ENCODE data around the gene CCDC85C.
"Not testable (repeated sequence)": the region's sequence is repeated elsewhere in the genome, so short reads cannot be mapped to it uniquely, and the experiment has no call there.

Gene CCDC85C

DNA sequence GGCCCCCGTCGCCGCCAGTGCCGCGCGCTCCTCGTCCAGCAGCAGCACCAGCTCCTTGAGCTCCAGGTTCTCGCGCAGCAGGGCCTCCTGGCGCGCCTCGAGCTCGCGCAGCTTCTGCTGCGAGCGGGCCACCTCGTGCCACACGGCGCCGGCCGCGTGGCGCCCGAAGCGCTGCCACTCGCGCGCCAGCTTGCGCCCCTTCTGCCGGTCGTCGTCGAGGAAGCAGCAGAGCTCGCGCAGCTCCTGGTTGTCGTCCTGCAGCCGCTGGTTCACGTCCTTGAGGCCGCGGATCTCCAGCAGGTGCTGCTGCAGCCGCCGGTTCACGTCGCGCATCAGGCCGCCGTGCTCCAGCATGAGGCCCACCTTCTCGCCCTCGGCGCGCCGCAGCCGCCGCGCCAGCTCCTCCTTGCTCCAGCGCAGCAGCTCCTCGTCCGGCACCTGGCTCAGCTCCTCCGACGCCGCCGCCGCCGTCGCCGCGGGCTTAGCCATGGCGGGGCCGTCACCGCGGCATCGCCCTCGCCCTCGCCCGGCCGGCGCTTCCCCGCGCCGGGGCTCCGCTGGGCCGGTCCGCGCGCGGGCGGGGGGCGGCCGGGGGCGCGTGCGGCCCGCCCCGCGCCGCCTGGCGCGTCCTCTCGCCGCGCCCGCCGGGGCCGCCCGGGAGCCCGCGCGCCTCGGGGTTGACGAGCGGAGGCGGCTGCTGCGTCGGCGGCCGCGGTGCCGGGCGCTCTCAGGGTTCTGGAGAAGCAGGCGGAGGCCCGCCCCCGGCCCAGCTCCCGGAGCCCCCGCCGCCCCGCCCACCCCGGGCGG lies at the start of gene CCDC85C:
Gene CCDC85C, minus strand, starts transcription at position 737 of the 807 bp plus-strand sequence. Its CDS starts 248 bp downstream, at position 489.
- DNase-seq (ENCODE audit: low read depth in 2 of 2) = peak in 1 of 2 donors; percentile 12

DNA sequence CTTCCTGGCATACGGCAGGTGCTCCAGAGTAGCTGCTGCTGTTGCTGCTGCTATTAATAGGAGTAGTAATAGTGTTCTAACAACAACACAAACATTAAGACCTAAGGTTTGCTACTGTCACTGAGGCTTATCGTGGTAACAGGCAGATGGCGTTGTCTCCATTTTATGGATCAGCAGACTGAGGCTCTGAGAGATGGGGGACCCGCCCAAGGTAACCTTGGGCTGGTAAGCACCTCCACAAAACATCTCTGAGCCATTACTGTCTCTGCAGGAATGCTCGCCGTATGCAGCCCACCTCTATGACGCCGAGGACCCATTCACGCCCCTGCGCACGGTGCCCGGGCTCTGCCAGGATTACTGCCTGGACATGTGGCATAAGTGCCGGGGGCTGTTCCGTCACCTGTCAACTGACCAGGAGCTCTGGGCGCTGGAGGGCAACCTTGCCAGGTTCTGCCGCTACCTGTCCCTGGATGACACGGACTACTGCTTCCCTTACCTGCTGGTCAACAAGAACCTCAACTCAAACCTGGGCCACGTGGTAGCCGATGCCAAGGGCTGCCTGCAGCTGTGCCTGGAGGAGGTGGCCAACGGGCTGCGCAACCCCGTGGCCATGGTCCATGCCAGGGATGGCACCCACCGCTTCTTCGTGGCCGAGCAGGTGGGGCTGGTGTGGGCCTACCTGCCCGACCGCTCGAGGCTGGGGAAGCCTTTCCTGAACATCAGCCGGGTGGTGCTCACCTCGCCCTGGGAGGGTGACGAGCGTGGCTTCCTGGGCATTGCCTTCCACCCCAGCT lies 48.1 kb upstream of the CCDC85C start:
- DNase-seq (ENCODE audit: low read depth in 2 of 2) = no peak

DNA sequence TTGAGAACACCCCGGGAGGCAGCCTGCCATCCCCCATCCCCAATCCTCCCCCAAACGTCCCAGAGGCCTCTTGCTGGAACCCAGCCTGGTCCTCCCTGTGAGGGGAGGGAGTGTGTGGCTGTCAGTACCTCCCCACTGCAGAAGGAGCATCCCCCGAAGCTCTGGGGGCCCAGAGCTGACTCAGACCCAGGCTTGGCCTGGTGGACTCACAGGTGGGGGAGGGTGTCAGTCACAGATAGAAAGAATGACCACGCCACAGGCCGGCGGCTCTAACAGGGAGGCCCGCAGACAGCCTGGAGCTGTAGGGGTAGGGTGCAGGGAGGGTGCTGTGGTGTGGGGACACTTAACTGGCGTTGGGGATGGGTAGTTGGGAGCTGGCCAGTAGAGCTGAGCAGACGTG lies 46.2 kb upstream of the CCDC85C start:
- no peak for DNase-seq (ENCODE audit: low read depth in 2 of 2)

DNA sequence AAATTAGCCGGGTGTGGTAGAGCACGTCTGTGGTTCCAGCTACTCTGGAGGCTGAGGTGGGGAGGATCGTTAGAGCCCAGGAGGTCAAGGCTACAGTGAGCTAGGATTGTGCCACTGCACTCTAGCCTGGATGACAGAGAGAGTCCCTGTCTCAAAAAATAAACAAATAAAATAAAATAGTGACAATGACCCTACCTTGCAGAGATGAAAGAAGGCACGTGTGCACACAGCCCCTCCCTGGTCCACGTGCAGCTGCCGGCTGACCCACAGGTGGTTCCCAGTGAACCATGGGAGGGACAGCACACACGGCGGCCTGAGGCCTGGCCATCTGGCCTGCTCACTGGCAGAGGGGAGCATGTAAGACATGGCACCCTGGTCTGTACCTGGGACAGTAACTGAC lies 45.6 kb upstream of the CCDC85C start:
- no peak for DNase-seq (ENCODE audit: low read depth in 2 of 2)

DNA sequence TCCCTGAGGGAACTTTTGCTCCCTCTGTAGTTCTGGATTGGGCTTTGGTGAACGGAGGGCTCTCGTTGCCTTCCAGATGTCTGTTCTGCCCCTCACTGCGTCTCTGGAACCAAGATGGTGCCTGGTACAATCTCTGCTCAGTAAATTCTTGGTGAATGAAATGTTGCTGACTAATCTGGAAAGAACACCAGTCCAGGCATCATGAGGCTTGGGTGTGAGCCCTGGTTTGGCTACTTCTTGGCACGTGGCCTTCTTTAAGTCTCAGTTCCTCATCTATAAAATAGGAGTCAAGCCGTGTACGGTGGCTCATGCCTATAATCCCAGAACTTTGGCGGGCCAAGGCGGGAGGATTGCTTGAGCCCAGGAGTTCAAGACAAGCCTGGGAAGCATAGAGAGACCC lies 45.2 kb upstream of the CCDC85C start:
- no peak for DNase-seq (ENCODE audit: low read depth in 2 of 2)

DNA sequence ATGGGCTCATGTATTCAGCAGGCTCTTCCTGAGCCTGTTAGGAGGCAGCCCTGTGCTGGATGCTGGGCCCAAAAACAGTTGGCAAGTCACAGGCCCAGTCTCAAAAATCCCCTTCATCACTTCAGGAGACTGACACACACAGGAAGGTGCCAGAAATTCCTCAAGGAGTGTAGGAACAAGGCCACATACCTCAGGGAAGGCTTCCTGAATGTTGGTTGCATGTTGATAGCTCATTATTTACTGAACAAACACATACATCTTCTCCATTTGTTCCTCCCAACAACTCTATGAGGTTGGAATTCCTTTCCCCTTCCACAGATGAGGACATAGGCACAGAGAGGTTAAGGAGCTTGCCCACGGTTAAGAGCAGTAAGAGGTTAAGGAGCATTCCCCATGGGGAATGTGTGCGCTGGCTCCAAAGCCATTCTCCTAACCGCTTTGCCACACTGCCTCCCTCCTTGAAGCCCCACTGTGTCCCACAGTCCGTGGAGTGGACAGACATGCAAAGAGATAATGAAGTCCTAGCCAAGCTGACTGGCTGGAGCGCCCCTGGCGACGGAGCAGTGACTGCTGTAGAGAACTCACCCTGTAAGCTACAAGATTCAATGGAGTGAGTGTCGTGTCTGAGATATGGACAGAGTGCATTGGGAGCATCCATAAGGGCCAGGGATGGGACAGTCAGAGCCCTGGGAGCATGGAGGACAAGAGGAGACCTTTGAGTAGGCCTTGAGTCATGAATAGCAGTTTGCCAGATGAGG lies 44.2 kb upstream of the CCDC85C start:
- DNase-seq (ENCODE audit: low read depth in 2 of 2) = no peak

DNA sequence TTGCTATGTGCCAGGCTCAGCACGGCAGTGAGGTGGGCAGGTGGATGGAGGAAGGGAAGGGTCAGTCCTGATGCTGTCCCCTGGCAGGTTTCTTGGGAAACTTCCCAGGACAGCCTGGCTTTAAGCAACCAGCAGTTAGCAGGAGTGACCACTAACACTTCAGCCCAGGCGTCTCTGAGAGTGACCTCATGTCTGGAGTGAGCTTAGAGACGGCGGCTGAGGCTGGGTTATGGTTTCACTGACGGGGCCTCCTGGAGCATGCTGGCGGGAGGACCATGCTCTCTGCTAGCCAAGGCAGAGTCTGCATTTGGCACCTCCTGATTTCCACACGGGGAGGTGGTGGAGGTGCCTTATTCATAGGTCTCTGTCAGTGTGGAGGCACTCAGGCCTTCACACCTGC lies 43.4 kb upstream of the CCDC85C start:
- DNase-seq (ENCODE audit: low read depth in 2 of 2) = no peak

DNA sequence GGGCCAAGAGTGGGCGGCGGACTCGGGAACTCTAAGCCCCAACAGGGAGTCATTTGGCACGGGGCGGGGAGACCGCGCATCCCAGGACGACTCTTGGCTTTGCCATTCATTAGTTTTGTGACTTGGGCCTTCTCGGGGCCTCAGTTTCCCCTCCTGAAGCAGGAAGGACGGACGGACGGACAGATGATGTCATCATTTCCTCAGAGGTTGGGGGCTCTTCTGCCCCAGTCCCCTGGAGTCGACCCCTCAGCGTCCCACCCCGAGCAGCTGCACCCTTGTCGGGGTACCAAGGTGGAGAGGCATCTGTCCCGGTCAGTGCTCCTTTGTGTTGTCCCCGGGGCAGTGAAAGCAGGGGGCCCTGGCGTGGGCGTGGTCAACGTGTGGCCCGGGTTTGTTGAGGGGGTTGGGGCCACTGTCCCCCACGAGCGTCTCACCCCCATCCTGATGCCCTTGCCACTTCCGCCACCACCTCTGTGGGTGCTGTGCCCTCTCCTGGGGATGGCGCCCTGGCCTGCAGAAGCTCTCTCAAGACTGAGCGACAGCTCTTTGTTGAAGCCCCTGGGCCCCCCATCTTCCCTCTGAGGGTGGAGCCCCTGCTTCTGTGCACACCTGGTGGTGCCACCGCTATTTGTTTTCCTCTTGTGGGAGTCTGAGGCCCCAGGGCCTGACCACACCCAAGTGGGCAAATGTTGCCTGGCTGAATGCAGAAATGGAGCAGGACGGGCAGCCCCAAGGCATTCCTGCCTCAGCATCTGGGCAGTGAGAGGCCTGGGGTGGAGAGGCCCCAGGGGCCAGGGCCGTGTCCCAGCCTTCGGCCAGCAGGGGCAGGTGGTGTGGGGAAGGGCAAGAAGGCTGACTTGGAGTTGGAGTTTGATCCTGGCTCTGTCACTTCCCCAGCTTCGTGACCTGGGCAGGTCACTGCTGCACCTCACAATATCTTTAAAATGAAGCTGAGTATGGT lies 41.8 kb upstream of the CCDC85C start:
- DNase-seq (ENCODE audit: low read depth in 2 of 2) = no peak

DNA sequence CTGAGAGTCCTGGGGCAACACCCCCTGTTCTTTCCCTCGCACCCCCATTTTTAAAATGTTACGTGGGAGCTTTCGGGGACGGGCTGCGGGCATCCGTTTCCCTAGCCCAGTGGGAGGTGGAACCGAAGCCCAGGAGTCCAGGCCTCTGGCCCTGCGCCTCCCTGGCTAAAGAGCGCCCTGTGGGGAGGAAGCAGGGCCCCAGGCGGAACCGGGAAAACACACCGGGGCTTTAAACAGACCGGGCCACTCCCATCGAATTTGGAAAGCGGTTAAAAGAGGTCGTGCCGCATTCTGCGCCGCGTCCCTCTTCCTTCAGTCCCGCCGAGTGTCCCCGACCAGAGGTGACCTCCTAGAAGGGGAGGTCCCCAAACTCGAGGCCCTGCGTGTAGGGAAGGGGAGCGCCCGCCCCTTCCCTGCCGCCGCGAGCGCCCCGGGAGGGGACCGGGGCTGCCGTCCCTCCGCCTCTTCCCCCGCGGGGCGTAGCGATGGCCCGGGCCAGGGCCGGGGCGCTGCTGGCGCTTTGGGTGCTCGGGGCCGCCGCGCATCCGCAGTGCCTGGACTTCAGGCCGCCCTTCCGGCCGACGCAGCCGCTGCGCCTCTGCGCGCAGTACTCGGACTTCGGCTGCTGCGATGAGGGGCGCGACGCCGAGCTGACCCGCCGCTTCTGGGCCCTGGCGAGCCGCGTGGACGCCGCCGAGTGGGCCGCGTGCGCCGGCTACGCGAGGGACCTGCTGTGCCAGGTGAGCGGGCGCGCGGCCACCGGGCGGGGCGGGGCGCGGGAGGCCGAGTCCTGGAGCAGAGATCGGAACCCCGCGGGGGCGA lies 40.9 kb upstream of the CCDC85C start, which contains the start of gene HHIPL1:
Gene HHIPL1, plus strand, starts transcription at position 407 of the 822 bp plus-strand sequence. Its CDS starts 79 bp downstream, at position 486.
- no peak for DNase-seq (ENCODE audit: low read depth in 2 of 2)

DNA sequence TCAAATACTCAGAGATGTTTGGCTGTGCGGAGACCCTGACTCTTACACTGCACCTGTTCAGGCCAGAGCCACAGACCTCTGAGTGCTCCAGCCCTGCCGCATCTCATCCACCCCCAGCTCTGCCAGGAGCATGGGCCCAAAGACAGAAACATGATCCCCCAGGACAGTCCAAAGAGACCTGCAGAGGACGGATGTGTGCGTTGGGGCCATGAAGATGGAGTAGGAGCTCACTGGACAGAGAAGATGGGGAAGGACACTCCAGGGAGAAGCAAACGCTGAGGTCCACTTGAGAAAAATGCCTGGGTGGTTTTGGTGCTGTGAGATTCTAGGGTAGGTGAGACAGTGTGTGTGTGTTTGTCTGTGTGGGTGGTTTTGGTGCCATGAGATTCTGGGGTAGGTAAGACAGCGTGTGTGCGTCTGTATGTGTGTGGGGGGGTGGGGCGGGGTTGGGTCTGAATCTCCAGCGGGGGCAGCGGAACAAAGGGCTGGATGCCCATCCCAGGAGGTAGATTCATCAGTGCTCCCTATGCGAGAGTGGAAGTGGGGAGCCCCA lies 40.1 kb upstream of the CCDC85C start:
- no peak for DNase-seq (ENCODE audit: low read depth in 2 of 2)

DNA sequence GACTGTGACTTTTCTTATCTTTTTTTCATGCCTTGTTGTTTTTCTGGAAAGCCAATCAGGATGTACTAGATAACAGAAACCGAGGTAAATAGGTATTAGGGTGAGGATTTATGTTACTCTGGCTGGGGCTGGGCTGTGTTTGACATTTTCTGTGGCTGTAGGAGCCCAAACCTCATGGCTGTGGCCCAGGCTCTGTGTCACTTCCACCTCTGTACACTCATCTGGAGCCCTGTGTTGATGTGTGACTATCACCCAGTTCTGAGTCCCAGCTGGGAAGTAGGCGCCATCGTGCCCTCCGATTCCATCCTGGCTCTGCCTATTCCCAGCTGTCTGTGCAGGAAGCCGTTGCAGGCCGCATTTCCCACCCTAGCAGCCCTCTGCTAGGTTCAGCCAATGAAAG lies 39.3 kb upstream of the CCDC85C start:
- DNase-seq (ENCODE audit: low read depth in 2 of 2) = no peak

DNA sequence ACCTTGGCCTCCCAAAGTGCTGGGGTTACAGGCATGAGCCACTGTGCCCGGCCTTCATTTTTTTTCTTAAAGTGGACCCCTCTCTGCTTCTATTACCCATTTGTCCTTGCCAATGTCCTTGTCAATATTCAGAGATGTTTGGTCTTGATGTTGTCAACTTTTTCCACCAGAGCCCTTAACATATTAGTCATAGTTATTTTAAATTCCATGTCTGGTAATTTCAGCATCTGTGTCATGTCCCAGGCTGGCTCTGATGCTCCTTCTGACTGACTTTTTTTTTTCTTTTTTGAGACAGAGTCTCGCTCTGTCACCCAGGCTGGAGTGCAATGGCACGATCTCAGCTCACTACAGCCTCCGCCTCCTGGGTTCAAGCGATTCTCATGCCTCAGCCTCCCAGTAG lies 38.8 kb upstream of the CCDC85C start:
- DNase-seq (ENCODE audit: low read depth in 2 of 2) = not testable (repeated sequence)

DNA sequence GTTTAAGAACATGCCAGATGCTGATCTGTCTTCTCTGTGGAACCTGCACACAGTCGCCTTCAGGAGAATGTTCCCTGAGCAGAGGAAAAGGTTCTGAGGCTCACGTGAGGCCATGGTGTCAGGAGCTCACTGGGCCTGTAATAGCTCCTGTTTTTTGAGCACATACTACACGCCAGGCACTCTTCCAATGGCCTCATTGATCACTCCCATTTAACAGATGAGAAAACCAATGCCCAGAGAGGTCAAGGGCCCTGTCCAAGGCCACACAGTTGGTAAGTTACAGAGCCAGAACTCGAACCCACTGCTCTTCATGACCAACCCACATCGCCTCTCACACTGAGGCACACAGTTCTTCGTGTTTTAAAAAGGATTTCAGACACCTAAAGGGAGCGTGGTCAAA lies 33.6 kb upstream of the CCDC85C start:
- DNase-seq (ENCODE audit: low read depth in 2 of 2) = no peak

DNA sequence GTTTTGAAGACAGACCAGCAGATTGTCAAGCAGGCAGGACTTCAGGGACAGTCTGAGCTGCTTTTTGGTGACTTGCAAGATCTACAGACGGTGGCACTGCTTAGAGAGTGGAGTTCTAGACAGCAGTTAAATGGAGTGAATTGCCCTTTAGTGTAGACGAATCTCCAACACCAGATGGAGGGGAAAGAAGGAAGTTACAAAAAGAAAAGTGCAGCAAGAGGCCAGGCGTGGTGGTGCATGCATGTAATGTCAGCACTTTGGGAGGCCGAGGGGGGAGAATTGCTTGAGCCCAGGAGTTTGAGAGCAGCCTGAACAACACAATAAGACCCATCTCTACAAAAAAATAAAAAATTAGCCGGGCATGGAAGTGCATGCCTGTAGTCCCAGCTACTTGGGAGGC lies 32.5 kb upstream of the CCDC85C start:
- no peak for DNase-seq (ENCODE audit: low read depth in 2 of 2)

DNA sequence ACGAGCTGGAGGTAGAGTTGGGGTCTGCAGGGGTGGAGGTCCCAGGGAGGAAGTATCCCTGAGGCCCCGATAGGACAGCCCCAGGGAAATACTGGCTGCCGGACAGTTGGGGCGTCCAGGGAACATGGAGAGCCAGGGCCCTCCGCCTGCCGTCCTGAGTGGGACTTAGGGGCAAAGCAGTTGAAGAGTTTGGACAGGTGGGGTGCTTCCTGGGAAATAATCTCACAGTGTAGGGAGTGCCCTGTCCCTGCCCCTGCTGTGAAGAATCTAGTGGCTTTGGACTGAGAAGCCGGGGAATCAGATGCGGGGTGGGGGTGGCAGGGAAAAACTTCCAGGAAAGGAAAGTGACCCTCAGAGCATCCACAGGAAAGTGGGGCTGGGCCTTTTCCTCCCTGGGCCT lies 31.1 kb upstream of the CCDC85C start:
- no peak for DNase-seq (ENCODE audit: low read depth in 2 of 2)

DNA sequence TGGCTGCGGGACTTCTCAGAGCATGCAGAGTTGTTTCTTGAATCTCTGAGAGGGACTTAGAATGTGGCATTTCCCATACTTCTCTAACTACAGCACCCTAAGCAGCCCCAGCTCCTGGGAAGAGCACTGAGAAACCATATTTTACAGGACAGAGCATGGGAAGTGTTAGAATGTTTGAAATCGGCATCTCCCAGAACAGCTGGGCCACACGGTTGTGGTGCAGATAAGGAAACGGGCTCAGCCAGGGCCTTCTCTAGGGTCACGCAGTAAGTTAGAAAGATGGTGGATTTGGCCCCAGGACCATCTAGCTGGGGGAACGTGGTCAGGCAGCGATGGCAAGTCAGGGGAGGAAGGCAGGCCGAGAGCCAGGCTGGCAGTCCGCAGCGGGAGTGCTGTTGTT lies 30.4 kb upstream of the CCDC85C start:
- DNase-seq (ENCODE audit: low read depth in 2 of 2) = no peak

DNA sequence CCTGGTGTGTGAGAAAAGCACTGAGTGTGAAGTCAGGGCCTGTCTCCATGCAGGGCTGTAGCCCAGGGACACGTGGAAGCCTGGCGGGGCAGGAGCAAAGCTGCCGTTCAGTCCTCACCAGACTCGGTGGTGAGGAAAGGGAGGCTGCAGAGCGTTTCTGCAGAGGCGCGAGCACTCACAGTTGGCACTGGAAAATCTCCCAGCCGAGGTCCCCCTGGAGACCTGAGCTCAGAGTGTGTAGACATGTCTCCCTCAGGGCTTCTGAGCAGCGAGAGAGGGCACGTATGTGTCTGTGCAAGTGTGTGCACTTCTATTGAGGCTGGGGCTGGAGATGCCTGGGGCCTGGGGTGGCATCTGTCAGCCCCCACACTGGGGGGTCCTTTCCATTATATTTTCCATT lies 29.9 kb upstream of the CCDC85C start:
- DNase-seq (ENCODE audit: low read depth in 2 of 2) = no peak

DNA sequence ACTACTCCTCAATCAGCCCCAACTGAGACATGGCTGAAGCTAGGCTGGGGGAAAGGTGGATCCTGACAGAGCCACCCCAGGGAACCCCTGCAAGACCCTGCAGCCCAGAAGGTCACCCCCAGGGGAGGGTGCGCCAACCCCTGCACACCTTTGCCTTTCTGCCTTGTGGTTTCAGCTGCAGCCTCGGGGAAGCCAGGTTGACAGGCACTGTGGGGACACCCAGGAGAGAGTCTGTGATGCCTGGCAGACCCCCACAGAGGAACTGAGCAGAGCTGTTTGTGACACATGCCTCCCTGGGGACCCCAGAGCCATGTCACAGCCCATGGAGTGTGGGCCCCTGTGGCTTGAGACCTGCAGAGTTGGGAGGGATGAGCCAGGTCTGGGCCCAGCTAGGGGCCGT lies 29.1 kb upstream of the CCDC85C start:
- DNase-seq (ENCODE audit: low read depth in 2 of 2) = no peak

DNA sequence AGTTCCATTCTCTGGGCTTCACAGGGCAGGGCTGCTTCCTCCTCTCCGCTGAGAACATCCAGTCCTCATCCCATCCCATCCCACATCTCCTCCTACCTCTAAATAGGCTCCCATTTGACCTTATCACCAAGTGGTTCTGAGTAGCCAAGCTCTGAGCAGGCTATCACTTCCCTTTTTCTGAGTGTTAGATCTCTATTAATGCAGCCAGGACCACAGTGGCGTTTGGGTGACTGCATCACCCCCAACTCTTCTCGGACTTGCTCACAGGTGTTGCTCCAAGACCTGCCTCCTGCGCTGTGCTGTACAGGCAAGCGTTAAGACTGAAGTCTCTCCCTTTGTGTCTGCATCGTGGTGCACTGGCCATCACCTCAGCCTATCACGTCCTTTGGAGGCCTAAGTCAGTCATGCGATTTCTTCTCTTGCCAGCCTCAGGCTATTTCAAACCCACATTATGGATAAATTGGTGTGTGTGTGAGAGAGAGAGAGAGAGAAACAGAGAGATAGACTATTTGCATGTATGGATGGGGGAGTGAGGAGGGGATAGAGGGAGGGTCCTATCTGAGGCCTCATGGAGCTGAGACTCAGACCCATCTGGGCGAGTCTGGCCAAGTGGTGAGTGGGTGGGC lies 28.5 kb upstream of the CCDC85C start:
- DNase-seq (ENCODE audit: low read depth in 2 of 2) = no peak

All from activated CD8-positive, alpha-beta memory T cell treated with anti-CD3 and anti-CD28 coated beads for 4 hours (primary cell).